ENCODE measurements around the gene GSK3B.

GRCh38 chr3:120143676-120144075 is 49.4 kb upstream of the GSK3B start:
- TF ChIP-seq POLR2A (IDR thresholded peaks at IDR 0.05; ENCODE audit: low read depth, low read length) (no peak), POLR2AphosphoS5 (IDR thresholded peaks at IDR 0.05; ENCODE audit: low read depth, low read length) (no peak), TAF1 (IDR thresholded peaks at IDR 0.05; ENCODE audit: low read depth, low read length) (no peak)
